GM19351 (cell line): ENCODE data around the gene NRF1.
"Not testable (repeated sequence)": the region's sequence is repeated elsewhere in the genome, so short reads cannot be mapped to it uniquely, and the experiment has no call there.

Experiments
- ATAC-seq: cut with Tn5 transposase; IDR thresholded peaks from one replicate; pipeline ENCODE4 v1.9.1; 2021; ENCODE audit warnings: mild to moderate bottlenecking, moderate library complexity; ENCODE audit not compliant: unreplicated experiment

NRF1 gene

GRCh38 chr7:129779602-129780256 lies 168.2 kb downstream of the NRF1 start:
- ATAC-seq, result no peak

- ATAC-seq, result no peak
These were observed 168.9 kb downstream of the NRF1 start for GRCh38 chr7:129780257-129780973.

GRCh38 chr7:129780974-129781927 lies 169.7 kb downstream of the NRF1 start:
- ATAC-seq, result no peak

GRCh38 chr7:129781928-129782817 lies 170.7 kb downstream of the NRF1 start:
- no peak for ATAC-seq

DNA sequence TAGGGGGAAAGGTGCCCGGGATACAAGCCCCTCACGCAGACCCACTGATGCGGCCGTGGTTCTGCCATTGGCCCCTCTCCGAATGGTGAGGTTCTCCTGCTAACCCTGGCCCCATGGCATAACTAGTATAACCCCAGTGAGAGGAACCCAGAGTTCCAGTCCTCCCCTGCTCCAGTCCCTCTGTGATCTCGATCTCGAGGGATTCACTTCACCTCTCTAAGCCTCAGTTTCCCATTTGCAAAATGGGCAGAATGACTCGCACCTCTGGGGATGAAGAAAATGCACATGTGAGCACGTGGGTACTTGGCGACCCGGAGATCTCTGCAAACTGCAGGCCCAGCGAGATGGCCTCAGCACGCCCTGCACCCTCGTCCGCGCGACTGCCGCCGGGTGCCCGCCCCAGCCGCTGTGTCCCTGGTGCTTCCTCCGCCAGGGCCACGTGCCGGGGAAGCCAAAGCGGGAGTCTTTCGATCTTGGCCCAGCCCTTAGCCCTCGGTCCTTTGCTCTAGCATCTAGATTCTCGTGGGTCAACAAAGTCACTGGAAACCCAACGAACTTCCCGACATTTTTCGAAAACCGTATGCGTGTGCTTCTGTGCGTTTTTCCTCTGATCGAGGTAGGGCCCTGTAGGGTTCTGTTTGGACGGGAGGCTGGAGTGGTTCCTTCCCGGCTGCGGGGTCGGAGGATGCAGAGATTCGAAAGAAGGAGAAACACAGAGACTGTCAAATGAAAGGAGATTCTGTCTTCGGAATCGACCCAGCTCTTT lies 171.5 kb downstream of the NRF1 start:
- no peak for ATAC-seq

DNA sequence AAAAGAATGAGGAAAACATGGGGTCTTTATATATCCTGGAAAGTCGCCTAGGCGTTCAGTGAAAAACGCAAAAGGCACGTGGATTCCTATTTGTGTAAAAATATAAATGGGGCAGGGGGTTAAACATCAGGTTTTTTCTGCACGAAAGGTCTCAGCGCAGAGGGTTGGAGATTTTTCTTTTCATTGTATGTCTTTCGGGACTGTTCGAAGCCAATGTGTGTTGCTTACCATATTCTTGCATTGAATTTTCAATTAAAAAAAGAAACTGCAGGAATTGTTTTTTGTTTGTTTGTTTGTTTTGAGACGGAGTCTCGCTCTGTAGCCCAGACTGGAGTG lies 172.0 kb downstream of the NRF1 start:
- ATAC-seq, result no peak

GRCh38 chr7:129784437-129784782 lies 172.9 kb downstream of the NRF1 start:
- ATAC-seq, result no peak

DNA sequence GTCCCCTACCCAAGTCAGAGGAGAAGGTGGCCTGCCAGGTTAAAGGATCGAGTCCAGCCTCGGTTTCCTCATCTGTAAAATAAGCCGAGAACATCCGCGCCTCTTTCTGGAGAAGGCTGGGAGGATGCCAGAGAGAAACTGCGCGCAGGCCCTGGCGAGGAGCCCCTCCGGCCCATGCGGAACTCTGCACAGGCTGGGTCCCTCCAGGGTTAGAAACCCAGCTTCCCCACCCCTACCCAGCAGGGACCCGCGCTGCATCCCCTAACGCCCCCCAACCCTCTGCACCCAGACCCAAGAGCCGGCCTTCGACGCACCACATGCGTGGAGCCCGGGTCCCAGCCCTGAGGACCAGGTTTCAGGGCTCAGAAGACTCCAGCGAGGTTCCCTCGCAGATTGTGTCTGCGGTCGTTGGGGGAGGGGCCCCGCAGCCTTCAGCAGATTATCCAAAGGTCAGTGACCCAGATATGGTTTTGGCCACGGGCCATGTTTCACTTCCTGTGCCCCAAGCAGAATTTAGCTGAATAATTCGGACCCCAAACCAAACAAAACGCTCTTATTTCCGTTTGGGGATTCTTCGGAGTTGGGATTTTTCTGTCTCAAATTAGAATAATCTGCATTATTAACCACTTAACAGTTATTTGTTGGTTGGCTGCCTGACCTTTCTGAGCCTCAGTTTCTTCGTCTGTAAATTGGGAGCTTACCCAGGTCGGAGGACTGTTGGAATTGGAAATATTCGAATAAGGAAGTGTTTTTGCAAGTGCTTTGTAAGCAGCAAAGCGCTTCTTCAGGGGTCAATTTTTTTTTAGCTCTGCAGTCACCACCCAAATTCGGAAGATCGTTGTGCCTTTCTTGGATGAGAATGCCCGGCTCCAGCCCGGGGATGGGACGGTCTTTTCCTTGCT lies 173.5 kb downstream of the NRF1 start:
- no peak for ATAC-seq

- no peak for ATAC-seq
These were observed 174.4 kb downstream of the NRF1 start for GRCh38 chr7:129785685-129786514.

- no peak for ATAC-seq
These were observed 175.5 kb downstream of the NRF1 start for GRCh38 chr7:129786825-129787563.

DNA sequence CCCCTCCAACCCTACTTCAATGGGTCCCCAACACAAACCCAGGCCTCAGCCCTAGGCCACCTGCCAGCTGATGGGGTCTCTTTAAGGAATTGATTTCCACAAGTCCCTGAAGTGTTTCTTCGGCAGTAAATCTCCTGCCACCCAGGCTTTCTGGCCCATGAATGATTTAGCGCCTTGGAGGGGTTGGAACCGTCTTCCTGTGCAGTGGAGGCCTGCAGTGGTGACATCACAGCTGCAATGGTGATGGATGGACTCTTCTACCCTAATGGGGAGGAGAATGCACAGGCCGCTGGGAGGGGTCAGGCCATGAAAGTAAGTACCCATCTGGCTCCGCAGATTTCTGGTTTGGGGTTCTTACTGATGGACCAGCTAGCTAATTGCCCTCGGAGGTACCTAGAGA lies 177.5 kb downstream of the NRF1 start:
- ATAC-seq, result no peak

DNA sequence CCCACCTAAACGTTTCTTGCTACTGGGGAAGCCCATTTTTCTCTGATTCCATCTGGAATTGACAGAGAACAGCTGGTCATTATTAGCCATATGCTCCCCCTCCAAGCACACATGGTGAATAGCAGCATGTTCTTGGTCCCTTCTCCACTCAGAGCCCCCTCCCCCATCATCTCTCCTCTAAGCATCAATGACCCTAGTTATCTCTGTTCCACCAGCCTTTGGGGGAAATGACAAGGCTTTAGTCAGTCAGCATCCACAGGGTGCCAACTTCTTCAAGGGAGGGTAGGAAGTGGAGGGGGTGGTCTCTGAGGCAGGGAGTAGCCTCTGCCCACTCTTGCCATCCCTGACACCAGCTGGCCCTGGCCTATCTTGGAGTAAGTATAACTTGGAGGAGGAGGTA lies 178.1 kb downstream of the NRF1 start:
- ATAC-seq, result no peak

GRCh38 chr7:129790136-129790535 lies 178.6 kb downstream of the NRF1 start:
- ATAC-seq, result no peak

- no peak for ATAC-seq
These were observed 181.2 kb downstream of the NRF1 start for GRCh38 chr7:129792721-129793120.

DNA sequence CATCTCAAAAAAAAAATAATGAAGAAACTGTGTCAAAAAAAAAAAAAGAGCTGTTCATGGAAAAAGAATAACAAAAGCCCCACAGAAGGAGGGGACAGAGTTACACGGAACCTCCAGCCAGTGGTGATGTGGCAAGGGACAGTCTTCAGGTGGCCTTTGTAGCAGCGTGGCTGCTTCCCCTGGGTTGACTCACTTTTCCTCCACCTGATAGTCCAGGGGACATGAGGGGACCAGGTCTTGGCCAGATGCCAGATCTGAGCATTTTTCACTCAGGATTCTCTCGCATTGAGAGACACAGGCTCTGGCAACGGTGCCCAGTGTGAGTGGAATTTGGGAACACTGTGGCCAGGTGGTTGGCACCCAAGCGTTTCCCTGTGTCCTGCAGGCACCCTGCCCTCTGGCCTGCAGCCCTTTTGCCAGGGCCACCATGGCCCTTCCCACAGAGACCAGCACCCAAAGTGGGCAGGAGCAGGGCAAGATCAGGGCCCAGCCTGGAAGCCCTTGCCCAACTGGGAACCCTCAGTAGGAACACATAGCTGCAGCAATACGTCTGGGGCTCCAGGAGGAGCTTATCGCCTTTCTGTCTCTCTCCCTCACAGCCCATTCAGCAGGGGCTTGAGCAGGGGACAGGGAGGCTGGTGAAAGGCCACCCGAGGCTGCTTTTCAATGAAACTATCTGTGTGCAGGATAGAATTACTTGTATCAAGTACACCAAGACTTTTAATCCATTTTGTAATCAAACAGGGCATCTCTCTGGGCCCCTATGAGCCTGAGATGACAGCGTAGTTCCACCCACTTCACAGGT lies 182.2 kb downstream of the NRF1 start:
- no peak for ATAC-seq

GRCh38 chr7:129794461-129794860 lies 182.9 kb downstream of the NRF1 start:
- ATAC-seq, result not testable (repeated sequence)
